ENCODE data around the gene C6orf15.

The C6orf15 gene

DNA sequence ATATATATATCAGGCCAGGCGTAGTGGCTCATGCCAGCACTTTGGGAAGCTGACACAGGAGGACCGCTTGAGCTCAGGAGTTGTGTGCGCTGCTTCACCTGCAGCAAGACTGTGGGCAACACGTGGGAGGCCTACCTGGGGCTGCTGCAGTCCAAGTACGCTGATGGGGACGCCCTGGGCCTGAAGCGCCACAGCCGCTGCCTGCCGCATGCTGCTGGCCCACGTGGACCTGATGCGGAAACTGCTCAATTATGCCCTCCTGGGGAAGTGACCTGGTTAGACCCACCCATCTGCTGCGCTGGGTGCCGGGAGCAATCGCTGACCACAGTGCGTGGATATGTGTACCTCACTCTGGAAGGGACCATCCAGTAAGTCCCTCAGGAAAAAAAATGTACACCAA is 28.3 kb upstream of the C6orf15 start:
- Mint-ChIP-seq H3K9me3 (no peaks in the 10 kb centered on the region), H3K27ac (no peak overlapping the region), H3K4me1 (peaks cover 10% of the 10 kb centered on the region), H3K27me3 (no peaks in the 10 kb centered on the region), H3K4me3 (no peak overlapping the region)
- ATAC-seq (no peak), DNase-seq (no peak)

GRCh38 chr6:31139599-31139998 is 27.2 kb upstream of the C6orf15 start:
- no peak overlapping the region for H3K27ac Mint-ChIP-seq
- no peak for DNase-seq
- peaks cover 10% of the 10 kb centered on the region for H3K4me1 Mint-ChIP-seq
- H3K9me3 Mint-ChIP-seq, result no peaks in the 10 kb centered on the region
- ATAC-seq, result no peak
- H3K4me3 Mint-ChIP-seq, result no peak overlapping the region
- no peaks in the 10 kb centered on the region for H3K27me3 Mint-ChIP-seq

DNA sequence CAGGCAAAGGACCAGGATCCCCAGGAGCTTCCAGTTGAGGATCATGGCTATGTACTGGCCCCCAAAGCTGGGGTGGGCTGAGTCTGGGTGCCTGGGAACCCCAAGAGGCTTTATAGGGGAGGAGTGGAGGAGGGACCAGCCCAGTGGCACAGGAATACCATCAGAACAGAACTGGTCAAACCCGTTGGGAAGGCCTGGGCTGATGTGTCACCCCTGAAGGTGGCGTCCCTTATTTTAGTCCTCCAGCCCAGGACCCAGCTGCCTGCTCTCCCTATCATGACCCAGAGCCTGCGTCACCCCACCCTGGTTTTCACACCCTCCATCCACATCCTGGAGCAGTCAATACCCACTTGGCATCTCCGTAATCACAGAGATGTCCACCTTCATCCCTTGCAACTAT is 26.6 kb upstream of the C6orf15 start, which contains the start of gene PSORS1C2:
PSORS1C2 (minus strand) TSS at position 85 of the 400 bp plus-strand sequence; CDS start at position 45, 40 bp downstream.
- Mint-ChIP-seq H3K4me3 (peak within 1 kb of the TSS in 1 of 2 donors; percentile 20), H3K27ac (no peak within 1 kb of the TSS), H3K9me3 (no peaks in the 10 kb centered on the region), H3K4me1 (peaks cover 10% of the 10 kb centered on the region), H3K27me3 (no peaks in the 10 kb centered on the region)
- no peak for ATAC-seq
- DNase-seq, result no peak

DNA sequence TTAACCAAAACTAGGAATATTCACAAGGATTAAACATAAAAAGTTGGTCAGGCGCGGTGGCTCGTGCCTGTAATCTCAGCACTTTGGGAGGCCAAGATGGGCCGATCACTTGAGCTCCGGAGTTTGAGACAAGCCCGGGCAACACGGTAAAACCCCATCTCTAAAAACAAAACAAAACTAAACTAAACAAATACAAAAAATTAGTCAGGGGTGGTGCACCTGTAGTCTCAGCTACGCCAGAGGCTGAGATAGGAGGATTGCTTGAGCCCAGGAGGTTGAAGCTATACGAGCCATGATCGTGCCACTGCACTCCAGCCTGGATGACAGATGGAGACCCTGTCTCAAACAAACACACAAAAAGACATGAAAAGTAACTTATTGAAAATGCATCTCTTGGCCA is 23.3 kb upstream of the C6orf15 start:
- Mint-ChIP-seq H3K4me3 (no peak overlapping the region), H3K9me3 (no peaks in the 10 kb centered on the region), H3K27me3 (no peaks in the 10 kb centered on the region), H3K27ac (no peak overlapping the region), H3K4me1 (peaks cover 10% of the 10 kb centered on the region)
- DNase-seq (no peak), ATAC-seq (no peak)

DNA sequence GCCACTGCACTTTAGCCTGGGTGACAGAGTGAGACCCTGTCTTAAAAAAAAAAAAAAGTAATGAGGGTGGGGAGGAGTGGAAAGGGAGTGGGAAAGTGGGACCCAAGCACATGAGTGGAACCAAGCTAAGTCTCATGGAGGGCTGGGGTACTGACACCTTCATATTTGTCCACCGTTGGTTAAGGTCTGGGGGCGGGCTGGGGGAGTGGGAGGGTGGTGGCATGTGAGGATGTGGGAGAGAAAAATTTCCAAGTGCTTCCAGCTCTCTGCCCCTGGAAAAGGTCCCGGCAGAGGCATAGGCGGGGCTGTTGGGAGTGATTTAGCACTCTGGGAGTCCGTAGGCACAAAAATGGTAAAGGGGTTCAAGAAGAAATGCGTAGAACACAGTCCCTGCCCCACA is 20.4 kb upstream of the C6orf15 start:
- H3K9me3 Mint-ChIP-seq, result no peaks in the 10 kb centered on the region
- DNase-seq, result no peak
- peaks cover 13% of the 10 kb centered on the region for H3K4me1 Mint-ChIP-seq
- ATAC-seq, result no peak
- peaks cover 18% of the 10 kb centered on the region for H3K27me3 Mint-ChIP-seq
- no peak overlapping the region for H3K27ac Mint-ChIP-seq
- H3K4me3 Mint-ChIP-seq, result no peak overlapping the region

DNA sequence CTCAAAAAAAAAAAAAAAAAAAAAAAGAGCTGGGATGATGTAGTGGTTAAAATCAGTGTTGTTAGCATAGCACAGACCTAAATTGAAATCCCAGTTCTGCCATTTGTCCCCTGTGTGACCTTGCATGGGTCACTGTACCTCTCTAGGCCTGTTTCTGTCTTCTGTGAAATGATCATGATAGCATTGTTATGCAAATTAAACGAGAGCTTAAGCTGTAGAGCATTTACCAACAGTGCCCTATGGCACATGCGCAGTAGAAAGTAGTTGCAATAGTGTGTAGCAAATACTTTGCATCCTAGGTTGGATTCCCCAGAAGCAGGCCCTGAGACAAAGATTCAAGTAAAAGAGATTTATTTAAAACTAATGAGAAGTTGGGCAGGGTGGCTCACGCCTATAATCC is 19.2 kb upstream of the C6orf15 start:
- H3K27ac Mint-ChIP-seq, result no peak overlapping the region
- no peaks in the 10 kb centered on the region for H3K9me3 Mint-ChIP-seq
- peaks cover 8% of the 10 kb centered on the region for H3K4me1 Mint-ChIP-seq
- no peak overlapping the region for H3K4me3 Mint-ChIP-seq
- H3K27me3 Mint-ChIP-seq, result peaks cover 18% of the 10 kb centered on the region
- DNase-seq (no peak), ATAC-seq (no peak)

DNA sequence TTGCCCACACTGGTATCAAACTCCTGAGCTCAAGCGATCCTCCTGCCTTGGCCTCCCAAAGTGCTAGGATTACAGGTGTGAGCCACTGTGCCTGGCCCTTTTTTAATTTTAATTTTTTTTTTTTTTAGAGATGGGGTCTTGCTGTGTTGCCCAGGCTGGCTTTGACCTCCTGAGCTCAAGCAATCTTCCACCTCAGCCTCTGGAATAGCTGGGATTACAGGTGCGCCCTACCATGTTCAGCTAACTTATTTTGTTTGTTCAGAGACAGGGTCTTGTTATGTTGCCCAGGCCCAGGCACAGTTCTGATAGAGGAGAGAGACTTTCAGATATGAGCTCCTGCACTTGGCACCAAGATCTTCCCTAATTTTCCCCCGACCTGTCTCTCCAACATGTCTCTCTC is 18.4 kb upstream of the C6orf15 start:
- Mint-ChIP-seq H3K9me3 (no peaks in the 10 kb centered on the region), H3K4me3 (no peak overlapping the region), H3K4me1 (peaks cover 8% of the 10 kb centered on the region), H3K27me3 (peaks cover 18% of the 10 kb centered on the region), H3K27ac (no peak overlapping the region)
- DNase-seq, result no peak
- ATAC-seq, result no peak

GRCh38 chr6:31129130-31129529 is 16.8 kb upstream of the C6orf15 start:
- H3K27ac Mint-ChIP-seq, result no peak overlapping the region
- H3K4me3 Mint-ChIP-seq, result no peak overlapping the region
- no peaks in the 10 kb centered on the region for H3K9me3 Mint-ChIP-seq
- H3K27me3 Mint-ChIP-seq, result peaks cover 18% of the 10 kb centered on the region
- DNase-seq (no peak), ATAC-seq (no peak)
- peaks cover 13% of the 10 kb centered on the region for H3K4me1 Mint-ChIP-seq

DNA sequence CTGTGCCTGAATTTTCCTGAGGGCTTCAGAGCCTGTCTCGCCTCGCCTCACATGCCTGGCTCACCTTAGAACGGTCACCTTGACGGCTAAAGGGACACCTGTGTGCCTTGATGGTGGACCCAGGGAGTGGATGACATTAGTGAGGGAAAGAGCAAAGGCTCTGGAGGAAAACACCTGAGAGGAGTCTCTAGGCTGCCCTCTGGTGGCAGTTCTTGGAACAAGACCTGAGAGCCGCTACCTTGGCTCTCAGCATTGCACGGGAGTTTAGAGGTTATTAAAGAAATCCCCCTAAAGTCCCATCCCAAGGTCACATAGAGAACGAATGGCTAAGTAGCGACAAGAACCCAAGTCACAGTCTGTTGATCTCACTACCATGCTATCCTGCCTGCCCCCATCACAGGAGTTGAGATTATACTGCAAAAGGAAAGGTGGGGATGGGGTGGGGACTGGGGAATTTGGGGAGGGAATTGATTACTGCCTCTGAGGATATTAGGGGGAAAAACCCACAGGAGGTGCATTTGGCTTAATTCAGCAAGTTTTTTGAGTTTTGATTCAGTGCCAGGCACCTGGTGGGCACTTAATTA is 15.8 kb upstream of the C6orf15 start:
- ATAC-seq (peak; percentile 80), DNase-seq (peak; percentile 69 to 71)
- Mint-ChIP-seq H3K4me1 (peaks cover 13% of the 10 kb centered on the region), H3K27ac (no peak overlapping the region), H3K27me3 (peaks cover 18% of the 10 kb centered on the region), H3K4me3 (no peak overlapping the region), H3K9me3 (no peaks in the 10 kb centered on the region)

DNA sequence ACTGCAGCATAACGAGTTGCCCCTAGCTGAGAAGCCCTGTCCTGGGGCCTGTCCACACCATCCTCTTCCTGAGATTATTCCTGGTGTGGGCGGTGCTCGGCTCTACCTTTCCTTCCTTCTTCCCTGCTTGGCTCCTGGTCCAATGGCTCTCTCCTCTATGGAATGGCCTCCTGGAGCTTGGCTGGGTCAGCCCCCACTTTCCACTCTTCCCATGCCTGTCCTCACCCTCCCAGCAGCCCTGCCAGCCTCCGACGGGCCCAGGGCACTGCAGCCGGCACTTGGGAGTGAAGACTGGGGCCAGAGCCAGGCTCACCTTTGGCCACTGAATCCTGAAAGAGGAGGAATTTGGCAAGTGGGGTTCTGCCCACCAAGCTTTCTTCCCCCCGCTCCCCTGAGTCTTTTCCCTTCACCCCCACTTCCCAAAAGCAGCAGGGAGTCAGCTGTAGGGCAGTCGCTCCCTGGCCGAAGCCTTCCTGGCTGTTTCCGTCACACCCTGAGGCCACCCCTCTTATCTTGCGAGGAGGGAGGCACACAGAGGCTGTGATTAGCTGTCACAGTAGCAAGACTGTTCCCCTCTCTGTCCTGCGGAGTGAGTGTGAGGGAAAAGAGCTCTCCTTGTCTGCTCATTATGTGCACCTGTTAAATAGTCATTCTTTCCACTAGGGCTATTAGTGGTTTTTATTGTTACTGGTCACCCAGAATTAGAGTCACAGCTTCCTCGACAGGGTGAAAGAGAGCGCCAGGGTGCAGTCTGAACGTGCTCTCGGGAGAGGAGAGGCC is 14.2 kb upstream of the C6orf15 start:
- peaks cover 18% of the 10 kb centered on the region for H3K27me3 Mint-ChIP-seq

DNA sequence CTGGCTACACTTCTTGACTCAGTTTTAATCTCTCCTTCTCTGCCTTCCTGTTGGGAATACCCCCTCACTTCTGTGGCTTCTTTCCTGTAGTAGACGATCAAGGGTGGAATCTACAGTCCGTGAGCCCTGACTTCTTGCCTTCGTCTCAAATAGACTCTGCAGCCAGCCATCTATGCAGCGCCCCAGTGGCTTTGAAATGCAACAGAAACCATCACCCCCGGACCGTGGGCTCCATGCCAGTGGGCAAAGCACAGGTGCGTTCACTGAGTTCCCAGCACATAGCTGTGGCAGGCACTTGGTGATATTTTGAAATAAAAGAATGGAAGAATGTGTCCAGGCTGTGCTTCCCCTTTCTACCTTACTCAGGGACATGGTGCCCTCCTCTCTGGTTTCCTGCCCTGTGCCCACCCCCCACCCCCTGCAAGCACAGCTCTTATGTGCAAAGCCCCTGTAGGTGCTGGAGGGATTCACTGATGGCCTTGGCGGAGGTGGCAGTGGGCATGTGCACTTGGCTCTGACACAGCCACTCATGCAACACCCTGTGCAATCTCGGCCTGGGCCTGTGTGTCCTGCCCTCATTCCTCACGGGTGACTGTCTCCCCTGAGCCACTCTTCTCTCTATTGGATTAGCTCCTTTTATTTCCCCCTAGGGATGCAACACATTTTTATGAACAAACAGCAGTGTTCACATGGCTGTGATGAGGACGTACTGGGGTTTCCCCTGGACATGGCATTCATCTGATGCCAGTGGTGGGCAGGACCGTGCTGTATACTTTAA is 13.4 kb upstream of the C6orf15 start:
- H3K27ac Mint-ChIP-seq, result no peak overlapping the region
- H3K4me1 Mint-ChIP-seq, result peaks cover 13% of the 10 kb centered on the region
- H3K9me3 Mint-ChIP-seq, result no peaks in the 10 kb centered on the region
- ATAC-seq, result no peak
- no peak overlapping the region for H3K4me3 Mint-ChIP-seq
- peaks cover 18% of the 10 kb centered on the region for H3K27me3 Mint-ChIP-seq
- DNase-seq, result no peak

More for the DNA sequence above, 14.2 kb upstream of the C6orf15 start:
- ATAC-seq (no peak), DNase-seq (no peak)
- Mint-ChIP-seq H3K4me3 (no peak overlapping the region), H3K9me3 (no peaks in the 10 kb centered on the region), H3K27ac (no peak overlapping the region), H3K4me1 (peaks cover 13% of the 10 kb centered on the region)

GRCh38 chr6:31125162-31125561 is 12.8 kb upstream of the C6orf15 start:
- Mint-ChIP-seq H3K4me3 (no peak overlapping the region), H3K9me3 (no peaks in the 10 kb centered on the region)
- no peak for ATAC-seq

DNA sequence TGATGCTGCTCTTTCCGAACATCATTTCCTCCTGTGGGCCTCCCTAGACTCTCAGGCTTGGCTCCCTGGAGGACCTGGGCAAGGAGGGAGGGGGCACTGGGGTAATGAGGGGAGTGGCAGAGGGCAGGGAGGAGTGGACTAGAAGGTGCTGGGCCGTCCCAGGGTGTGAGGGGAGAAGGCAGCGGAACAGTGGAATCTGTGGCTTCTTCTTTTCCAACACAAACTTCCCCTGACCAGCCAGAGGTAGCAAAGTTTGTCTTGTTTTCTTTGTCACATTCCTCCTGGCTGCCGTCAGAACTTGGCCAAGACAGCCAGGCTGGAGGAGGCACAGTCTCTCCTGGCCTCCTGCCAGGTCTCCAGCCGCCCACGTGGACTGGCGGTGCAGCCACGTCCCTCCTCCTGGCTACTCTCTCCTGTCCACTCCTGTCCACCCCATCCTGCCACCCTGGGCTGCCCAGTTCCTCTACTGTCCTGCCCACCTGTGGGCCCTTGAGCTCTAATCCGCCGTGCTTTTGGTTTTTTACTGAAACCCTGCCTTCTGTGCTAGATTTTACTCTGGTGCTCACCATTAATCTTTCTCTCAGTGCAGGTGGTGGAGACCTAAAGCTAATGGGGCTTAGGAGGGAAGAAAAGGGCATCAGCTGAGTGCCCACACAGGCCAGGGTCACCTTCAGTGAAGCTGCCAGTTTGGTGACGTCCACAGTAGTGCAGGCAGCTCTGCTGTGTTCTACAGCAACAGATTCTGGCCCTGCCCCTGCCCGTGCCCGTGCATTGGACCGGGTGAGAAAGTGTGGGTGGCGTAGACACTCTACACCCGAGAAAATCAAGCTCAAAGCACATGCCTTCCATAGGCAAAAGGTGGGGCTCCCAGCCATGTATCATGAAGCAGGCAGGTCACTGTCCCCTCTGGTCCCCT is 10.7 kb upstream of the C6orf15 start:
- peaks cover 2% of the 10 kb centered on the region for H3K27me3 Mint-ChIP-seq
- DNase-seq (no peak), ATAC-seq (no peak)
- no peaks in the 10 kb centered on the region for H3K9me3 Mint-ChIP-seq
- peaks cover 9% of the 10 kb centered on the region for H3K4me1 Mint-ChIP-seq
- no peak overlapping the region for H3K4me3 Mint-ChIP-seq
- H3K27ac Mint-ChIP-seq, result no peak overlapping the region

More at GRCh38 chr6:31125162-31125561, 12.8 kb upstream of the C6orf15 start:
- no peak for DNase-seq
- Mint-ChIP-seq H3K4me1 (peaks cover 13% of the 10 kb centered on the region), H3K27me3 (peaks cover 18% of the 10 kb centered on the region), H3K27ac (no peak overlapping the region)

GRCh38 chr6:31121131-31121790 is 8.9 kb upstream of the C6orf15 start:
- DNase-seq, result no peak
- ATAC-seq, result no peak
- H3K27ac Mint-ChIP-seq, result no peak overlapping the region
- H3K4me3 Mint-ChIP-seq, result no peak overlapping the region
- no peaks in the 10 kb centered on the region for H3K27me3 Mint-ChIP-seq
- H3K9me3 Mint-ChIP-seq, result no peaks in the 10 kb centered on the region
- H3K4me1 Mint-ChIP-seq, result peaks cover 5% of the 10 kb centered on the region
